GM18499 (cell line): Measurements from ENCODE around the gene FAM168A.

Experiments used
- ATAC-seq: cut with Tn5 transposase; IDR thresholded peaks from one replicate; pipeline ENCODE4 v1.9.1; 2021; ENCODE audit warnings: moderate number of reproducible peaks; ENCODE audit not compliant: insufficient read depth, unreplicated experiment

Gene FAM168A

GRCh38 chr11:73394416-73395296 is 203.3 kb downstream of the FAM168A start:
- ATAC-seq = no peak

GRCh38 chr11:73393479-73394415 is 204.2 kb downstream of the FAM168A start:
- ATAC-seq = no peak

GRCh38 chr11:73393011-73393380 is 204.9 kb downstream of the FAM168A start:
- no peak for ATAC-seq

- no peak for ATAC-seq
Measured at GRCh38 chr11:73392108-73393010, 205.6 kb downstream of the FAM168A start.

- ATAC-seq = no peak
Measured at GRCh38 chr11:73391665-73392064, 206.2 kb downstream of the FAM168A start.

- no peak for ATAC-seq
Measured at GRCh38 chr11:73390601-73391565, 207.0 kb downstream of the FAM168A start.

GRCh38 chr11:73389916-73390315 is 208.0 kb downstream of the FAM168A start:
- no peak for ATAC-seq

GRCh38 chr11:73389134-73389525 is 208.8 kb downstream of the FAM168A start:
- no peak for ATAC-seq

GRCh38 chr11:73388265-73389133 is 209.4 kb downstream of the FAM168A start:
- ATAC-seq = no peak

GRCh38 chr11:73387594-73388264 is 210.2 kb downstream of the FAM168A start:
- no peak for ATAC-seq

- no peak for ATAC-seq
Measured at GRCh38 chr11:73386546-73386945, 211.4 kb downstream of the FAM168A start.

GRCh38 chr11:73386016-73386415 is 211.9 kb downstream of the FAM168A start:
- no peak for ATAC-seq

GRCh38 chr11:73384872-73385689 is 212.8 kb downstream of the FAM168A start:
- no peak for ATAC-seq

GRCh38 chr11:73384531-73384871 is 213.4 kb downstream of the FAM168A start:
- ATAC-seq = no peak

GRCh38 chr11:73384125-73384441 is 213.8 kb downstream of the FAM168A start:
- no peak for ATAC-seq

GRCh38 chr11:73383249-73384124 is 214.4 kb downstream of the FAM168A start:
- no peak for ATAC-seq
